H9 (cell line): ENCODE measurements around the gene TMEM121. TPM values are rescaled to one million over a fixed set of nuclear protein-coding genes. Genes with fewer than 3 reads are reported as not detected.

Source experiments
- DNase-seq: peaks from one replicate; pipeline ENCODE4 v3.0.0-alpha.2; 2017
- H2AFZ ChIP-seq: one replicate; pipeline ENCODE4 v1.6.1; 2013; ENCODE audit warnings: mild to moderate bottlenecking, low read length, control low read depth, moderate library complexity
- H2AK5ac ChIP-seq: 2 replicates; pipeline ENCODE4 v1.6.1; 2013; ENCODE audit warnings: low read length, control low read depth, mixed read lengths; ENCODE audit not compliant: insufficient read length
- H2BK120ac ChIP-seq: one replicate; pipeline ENCODE4 v1.6.1; 2013; ENCODE audit warnings: low read depth, mild to moderate bottlenecking, low read length, control low read depth, inconsistent platforms; ENCODE audit not compliant: poor library complexity, severe bottlenecking
- H2BK12ac ChIP-seq: 2 replicates; pipeline ENCODE4 v1.6.1; 2013; ENCODE audit warnings: low read length, control low read depth, mixed read lengths, low read depth; ENCODE audit not compliant: insufficient read length
- H2BK15ac ChIP-seq: 2 replicates; pipeline ENCODE4 v1.6.1; 2013; ENCODE audit warnings: low read depth, low read length, control low read depth
- H2BK20ac ChIP-seq: one replicate; pipeline ENCODE4 v1.6.1; 2013; ENCODE audit warnings: low read depth, mild to moderate bottlenecking, low read length, control low read depth, inconsistent platforms; ENCODE audit not compliant: poor library complexity, severe bottlenecking
- H2BK5ac ChIP-seq: 2 replicates; pipeline ENCODE4 v1.6.1; 2013; ENCODE audit warnings: low read length, control low read depth, mixed read lengths; ENCODE audit not compliant: insufficient read length
- H3K14ac ChIP-seq: 2 replicates; pipeline ENCODE4 v1.6.1; 2013; ENCODE audit warnings: low read length, control low read depth; ENCODE audit not compliant: insufficient read depth
- H3K18ac ChIP-seq: 2 replicates; pipeline ENCODE4 v1.6.1; 2013; ENCODE audit warnings: low read depth, mild to moderate bottlenecking, mixed read lengths, low read length, control low read depth; ENCODE audit not compliant: insufficient read length
- H3K23ac ChIP-seq: 2 replicates; pipeline ENCODE4 v1.6.1; 2013; ENCODE audit warnings: low read length, control low read depth, mixed read lengths, low read depth; ENCODE audit not compliant: insufficient read length
- H3K23me2 ChIP-seq: 2 replicates; pipeline ENCODE4 v1.6.1; 2013; ENCODE audit warnings: low read depth, mild to moderate bottlenecking, mixed read lengths, low read length, control low read depth; ENCODE audit not compliant: insufficient read length, poor library complexity, severe bottlenecking
- H3K27ac ChIP-seq: 2 replicates; pipeline ENCODE4 v1.5.1; 2013; ENCODE audit warnings: low read length, control low read depth, mixed read lengths, low read depth; ENCODE audit not compliant: insufficient read length
- H3K27me3 ChIP-seq: 2 replicates; pipeline ENCODE4 v1.6.1; 2013; ENCODE audit warnings: low read length, control low read depth, inconsistent platforms; ENCODE audit not compliant: insufficient read depth
- H3K4ac ChIP-seq: 2 replicates; pipeline ENCODE4 v1.6.1; 2013; ENCODE audit warnings: low read depth, mild to moderate bottlenecking, control low read depth, inconsistent platforms, low read length, moderate library complexity
- H3K4me1 ChIP-seq: 2 replicates; pipeline ENCODE4 v1.6.1; 2013; ENCODE audit warnings: low read length, control low read depth, inconsistent platforms; ENCODE audit not compliant: insufficient read depth
- H3K4me2 ChIP-seq: 2 replicates; pipeline ENCODE4 v1.6.1; 2013; ENCODE audit warnings: low read length, control low read depth, mixed read lengths; ENCODE audit not compliant: insufficient read length, insufficient read depth
- H3K56ac ChIP-seq: 2 replicates; pipeline ENCODE4 v1.6.1; 2013; ENCODE audit warnings: low read depth, mild to moderate bottlenecking, mixed read lengths, low read length, control low read depth; ENCODE audit not compliant: insufficient read length
- H3K79me1 ChIP-seq: 2 replicates; pipeline ENCODE4 v1.6.1; 2013; ENCODE audit warnings: low read depth, mild to moderate bottlenecking, moderate library complexity, low read length, control low read depth, inconsistent platforms; ENCODE audit not compliant: insufficient read depth, poor library complexity, severe bottlenecking
- H3K79me2 ChIP-seq: 2 replicates; pipeline ENCODE4 v1.6.1; 2013; ENCODE audit warnings: low read length, control low read depth, inconsistent platforms; ENCODE audit not compliant: insufficient read depth
- H3K9ac ChIP-seq: 2 replicates; pipeline ENCODE4 v1.6.1; 2013; ENCODE audit warnings: low read length, control low read depth, mixed read lengths; ENCODE audit not compliant: insufficient read length; ENCODE audit errors: extremely low read depth
- H3K9me3 ChIP-seq: one replicate; pipeline ENCODE4 v1.6.1; 2013; ENCODE audit warnings: low read depth, low read length, inconsistent platforms; ENCODE audit not compliant: control insufficient read depth
- H3T11ph ChIP-seq: one replicate; pipeline ENCODE4 v1.6.1; 2013; ENCODE audit warnings: mild to moderate bottlenecking, low read length, control low read depth, inconsistent platforms
- H4K20me1 ChIP-seq: one replicate; pipeline ENCODE4 v1.6.1; 2013; ENCODE audit not compliant: control insufficient read depth, insufficient read length, insufficient read depth
- H4K5ac ChIP-seq: 2 replicates; pipeline ENCODE4 v1.6.1; 2013; ENCODE audit warnings: low read depth, mild to moderate bottlenecking, mixed read lengths, low read length, control low read depth; ENCODE audit not compliant: insufficient read length
- H4K8ac ChIP-seq: replicated peaks from 2 replicates; pipeline ENCODE4 v1.6.1; 2013; ENCODE audit warnings: low read length, control low read depth, mixed read lengths, low read depth; ENCODE audit not compliant: insufficient read length
- H4K91ac ChIP-seq: 2 replicates; pipeline ENCODE4 v1.6.1; 2013; ENCODE audit warnings: low read depth, mild to moderate bottlenecking, moderate library complexity, mixed read lengths, low read length, control low read depth; ENCODE audit not compliant: insufficient read length
- H3K27ac Mint-ChIP-seq, 3 experiments: 2 replicates in 2 of 3; 3 replicates in 1 of 3; pipeline ENCODE4 v1.8.0; 2020 to 2021; ENCODE audit warnings: mixed read lengths in 3 of 3, mild to moderate bottlenecking in 1 of 3, moderate library complexity in 1 of 3
- H3K27me3 Mint-ChIP-seq: 2 replicates; pipeline ENCODE4 v1.8.0; 2021; ENCODE audit warnings: low read depth, mild to moderate bottlenecking, moderate library complexity, mixed read lengths
- H3K36me3 Mint-ChIP-seq, 3 experiments: 2 replicates in 2 of 3; 3 replicates in 1 of 3; pipeline ENCODE4 v1.8.0; 2020 to 2021; ENCODE audit warnings: low read depth in 3 of 3, mixed read lengths in 3 of 3; ENCODE audit not compliant: insufficient read depth in 1 of 3
- H3K4me1 Mint-ChIP-seq, 2 experiments: 2 replicates each; pipeline ENCODE4 v1.8.0; 2020; ENCODE audit warnings: mixed read lengths in 2 of 2
- H3K4me3 Mint-ChIP-seq, 2 experiments: 2 replicates in 1 of 2; 3 replicates in 1 of 2; pipeline ENCODE4 v1.8.0; 2020 to 2021; ENCODE audit warnings: mild to moderate bottlenecking in 2 of 2, mixed read lengths in 2 of 2, moderate library complexity in 1 of 2
- H3K9me3 Mint-ChIP-seq, 2 experiments: 2 replicates in 1 of 2; 3 replicates in 1 of 2; pipeline ENCODE4 v1.8.0; 2020; ENCODE audit warnings: mild to moderate bottlenecking in 2 of 2, mixed read lengths in 2 of 2, moderate library complexity in 1 of 2
- WGBS: extraction: QIAGEN DNeasy Blood & Tissue Kit; methylation state at CpG from one replicate; pipeline ENCODE4 v1.1.7; 2013; ENCODE audit warnings: missing lambda C conversion rate, low lambda C conversion rate, mixed read lengths; ENCODE audit not compliant: insufficient read length; ENCODE audit errors: extremely low coverage; 5-methylcytosine and 5-hydroxymethylcytosine counted together
- total RNA-seq: library from RNA; stranded (reverse); gene quantifications from 2 replicates; pipeline ENCODE4 v1.2.1, GENCODE V29; 2021
- TF ChIP-seq, protein P1 (sequence below): fragments of 200-600 bp; sonication (generic); conservative IDR thresholded peaks from 3 replicates; pipeline ENCODE4 v1.8.0; 2021; ENCODE audit warnings: antibody characterized with exemption, mild to moderate bottlenecking

TMEM121 gene
- total RNA-seq, 1 experiment from 2014 or later: 2.6 TPM

GRCh38 chr14:105490267-105490571 is 36.2 kb upstream of the TMEM121 start:
- Mint-ChIP-seq H3K36me3 (peaks cover 0 to 5% (median 0%) of the 10 kb centered on the region in 3 experiments; a peak in 2 of 7 replicates), H3K4me3 (peak overlapping the region; percentile 57 to 80; a peak in 3 of 5 replicates), H3K9me3 (peaks cover 0 to 4% of the 10 kb centered on the region in 2 experiments; a peak in 1 of 5 replicates), H3K27ac (no peak overlapping the region), H3K27me3 (peaks cover 42% of the 10 kb centered on the region), H3K4me1 (peaks cover 4 to 14% of the 10 kb centered on the region in 2 experiments)
- H2AFZ ChIP-seq: no peak overlapping the region
- peak overlapping the region; percentile 38 for H3K4me2 ChIP-seq
- no peak overlapping the region for H3K9ac ChIP-seq
- no peak overlapping the region for H3K23ac ChIP-seq
- no peak overlapping the region for H3K27ac ChIP-seq
- no peak overlapping the region for H2BK20ac ChIP-seq
- H3K4me1 ChIP-seq: no peaks in the 10 kb centered on the region
- H3K4ac ChIP-seq: no peak overlapping the region
- TF ChIP-seq, protein P1, sequence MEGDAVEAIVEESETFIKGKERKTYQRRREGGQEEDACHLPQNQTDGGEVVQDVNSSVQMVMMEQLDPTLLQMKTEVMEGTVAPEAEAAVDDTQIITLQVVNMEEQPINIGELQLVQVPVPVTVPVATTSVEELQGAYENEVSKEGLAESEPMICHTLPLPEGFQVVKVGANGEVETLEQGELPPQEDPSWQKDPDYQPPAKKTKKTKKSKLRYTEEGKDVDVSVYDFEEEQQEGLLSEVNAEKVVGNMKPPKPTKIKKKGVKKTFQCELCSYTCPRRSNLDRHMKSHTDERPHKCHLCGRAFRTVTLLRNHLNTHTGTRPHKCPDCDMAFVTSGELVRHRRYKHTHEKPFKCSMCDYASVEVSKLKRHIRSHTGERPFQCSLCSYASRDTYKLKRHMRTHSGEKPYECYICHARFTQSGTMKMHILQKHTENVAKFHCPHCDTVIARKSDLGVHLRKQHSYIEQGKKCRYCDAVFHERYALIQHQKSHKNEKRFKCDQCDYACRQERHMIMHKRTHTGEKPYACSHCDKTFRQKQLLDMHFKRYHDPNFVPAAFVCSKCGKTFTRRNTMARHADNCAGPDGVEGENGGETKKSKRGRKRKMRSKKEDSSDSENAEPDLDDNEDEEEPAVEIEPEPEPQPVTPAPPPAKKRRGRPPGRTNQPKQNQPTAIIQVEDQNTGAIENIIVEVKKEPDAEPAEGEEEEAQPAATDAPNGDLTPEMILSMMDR: no peak
- peaks cover 6% of the 10 kb centered on the region for H3K23me2 ChIP-seq
- no peak overlapping the region for H3T11ph ChIP-seq
- no peak for DNase-seq
- H3K9me3 ChIP-seq: no peaks in the 10 kb centered on the region
- peak overlapping the region; percentile 82 for H3K14ac ChIP-seq
- no peak overlapping the region for H3K56ac ChIP-seq
- peaks cover 26% of the 10 kb centered on the region; the same call in 1 of the 2 replicates for H3K27me3 ChIP-seq
- no peak overlapping the region for H2BK15ac ChIP-seq
- no peak overlapping the region for H2BK120ac ChIP-seq
- H3K18ac ChIP-seq: peak overlapping the region; percentile 49
- no peak overlapping the region for H2AK5ac ChIP-seq
- no peak overlapping the region for H2BK12ac ChIP-seq
- no peaks in the 10 kb centered on the region for H3K79me1 ChIP-seq
- no peaks in the 10 kb centered on the region for H3K79me2 ChIP-seq
- WGBS: no CpG with 5 or more reads among the region's 33 CpGs
- no peak overlapping the region for H2BK5ac ChIP-seq
- no peak overlapping the region for H4K8ac ChIP-seq
- no peak overlapping the region for H4K5ac ChIP-seq
- no peaks in the 10 kb centered on the region for H4K20me1 ChIP-seq
- no peak overlapping the region for H4K91ac ChIP-seq
